Fibroblast of villous mesenchyme (primary cell): ENCODE results near the gene INTS15. TPM values are rescaled to one million over a fixed set of nuclear protein-coding genes. Genes with fewer than 3 reads are reported as not detected.

Experiments used
- DNase-seq: peaks from one replicate; pipeline ENCODE4 v3.0.0-alpha.2; 2010; ENCODE audit warnings: low read depth
- H3K4me3 ChIP-seq: 2 replicates; pipeline ENCODE4 v1.5.1; 2011; ENCODE audit warnings: low read depth, mild to moderate bottlenecking, low read length
- CTCF ChIP-seq: IDR thresholded peaks from 2 replicates; pipeline ENCODE4 v1.5.1; 2012; ENCODE audit warnings: low read depth, mild to moderate bottlenecking, low read length; ENCODE audit not compliant: insufficient read depth
- total RNA-seq: library from RNA; depleted of rRNA; stranded (reverse); fragments of >200 nt; gene quantifications from 2 replicates; pipeline ENCODE4 v1.2.3, GENCODE V29; 2012

The INTS15 gene
- total RNA-seq, 1 donor = 16.4 TPM

- TF ChIP-seq CTCF = no peak
- H3K4me3 ChIP-seq = no peak overlapping the region
- DNase-seq = no peak
Observed at GRCh38 chr7:6648815-6649104, 58.9 kb downstream of the INTS15 start.

- H3K4me3 ChIP-seq = no peak overlapping the region
- no peak for TF ChIP-seq CTCF
- no peak for DNase-seq
Observed at GRCh38 chr7:6649241-6649961, 59.6 kb downstream of the INTS15 start.

GRCh38 chr7:6650086-6650485, 60.3 kb downstream of the INTS15 start:
- H3K4me3 ChIP-seq = no peak overlapping the region
- no peak for TF ChIP-seq CTCF
- DNase-seq = no peak

GRCh38 chr7:6650521-6651011, 60.7 kb downstream of the INTS15 start:
- H3K4me3 ChIP-seq = no peak overlapping the region
- no peak for TF ChIP-seq CTCF
- no peak for DNase-seq

GRCh38 chr7:6651851-6652445, 62.1 kb downstream of the INTS15 start:
- no peak for TF ChIP-seq CTCF
- DNase-seq = no peak
- H3K4me3 ChIP-seq = no peak overlapping the region

GRCh38 chr7:6652446-6653011, 62.7 kb downstream of the INTS15 start:
- TF ChIP-seq CTCF = no peak
- DNase-seq = no peak

More at GRCh38 chr7:6652446-6653011, 62.7 kb downstream of the INTS15 start:
- no peak overlapping the region for H3K4me3 ChIP-seq
